Osteocyte (in vitro differentiated cells): ENCODE results near the gene ENTPD5. TPM values are rescaled to one million over a fixed set of nuclear protein-coding genes. Genes with fewer than 3 reads are reported as not detected.

Source experiments
- DNase-seq: peaks from one replicate; pipeline ENCODE4 v3.0.0; 2021; ENCODE audit warnings: mixed read lengths; ENCODE audit not compliant: unreplicated experiment; ENCODE audit errors: extremely low spot score
- H3K27ac Mint-ChIP-seq: one replicate; pipeline ENCODE4 v1.8.0; 2021; ENCODE audit warnings: mild to moderate bottlenecking, mixed read lengths; ENCODE audit not compliant: unreplicated experiment
- H3K27me3 Mint-ChIP-seq: one replicate; pipeline ENCODE4 v1.8.0; 2021; ENCODE audit warnings: mixed read lengths; ENCODE audit not compliant: unreplicated experiment
- H3K36me3 Mint-ChIP-seq: one replicate; pipeline ENCODE4 v1.8.0; 2021; ENCODE audit warnings: mixed read lengths; ENCODE audit not compliant: unreplicated experiment
- H3K4me1 Mint-ChIP-seq: one replicate; pipeline ENCODE4 v1.8.0; 2021; ENCODE audit warnings: mixed read lengths; ENCODE audit not compliant: unreplicated experiment
- H3K4me3 Mint-ChIP-seq: one replicate; pipeline ENCODE4 v1.8.0; 2021; ENCODE audit warnings: mild to moderate bottlenecking, moderate library complexity, mixed read lengths; ENCODE audit not compliant: unreplicated experiment
- H3K9me3 Mint-ChIP-seq: one replicate; pipeline ENCODE4 v1.8.0; 2021; ENCODE audit warnings: mixed read lengths; ENCODE audit not compliant: unreplicated experiment
- total RNA-seq: library from RNA; stranded (reverse); gene quantifications from 2 replicates; pipeline ENCODE4 v1.2.1, GENCODE V29; 2021
- TF ChIP-seq, protein P1 (sequence below): fragments of 200-600 bp; sonication (generic); IDR thresholded peaks from 2 replicates; pipeline ENCODE4 v1.5.0; 2021; ENCODE audit warnings: antibody characterized with exemption, mild to moderate bottlenecking, moderate library complexity

The ENTPD5 gene
- total RNA-seq, 1 donor from 2014 or later = 17.0 TPM

DNA sequence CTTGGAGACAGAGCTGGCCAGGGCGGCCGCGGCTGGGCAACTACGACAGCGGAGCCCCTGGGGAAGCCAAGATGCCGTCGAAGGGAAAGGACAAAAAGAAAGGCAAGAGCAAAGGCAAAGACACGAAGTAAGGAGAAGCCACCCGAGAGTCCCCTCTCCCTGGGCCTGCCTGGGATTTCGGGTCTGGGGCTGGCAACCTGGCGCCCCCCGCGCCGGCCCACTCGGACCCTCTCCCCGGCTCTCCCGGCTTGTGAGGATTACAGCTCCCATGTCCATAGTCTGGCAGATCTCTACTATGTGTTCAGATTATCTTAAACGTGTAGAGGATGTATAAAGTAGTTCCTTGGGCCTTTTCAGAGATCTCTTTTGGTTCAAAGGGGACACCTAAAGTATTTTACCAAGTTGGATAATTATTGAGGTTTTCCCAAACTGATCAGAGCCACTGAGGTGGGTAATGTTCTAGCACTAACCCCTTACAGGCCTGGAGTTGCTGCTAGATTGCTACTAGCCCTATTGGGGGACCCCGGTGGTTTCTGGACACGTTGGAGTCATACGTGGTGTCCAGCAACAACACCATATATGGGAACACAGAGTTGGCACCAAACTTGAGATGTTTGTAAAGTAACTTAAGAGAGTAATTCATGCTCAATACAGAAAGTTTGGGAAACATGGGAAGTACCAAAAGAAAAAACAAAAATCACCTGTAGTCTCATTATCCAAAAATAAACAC lies 485 bp upstream of the ENTPD5 start:
- H3K9me3 Mint-ChIP-seq = no peaks in the 10 kb centered on the region
- no peaks in the 10 kb centered on the region for H3K27me3 Mint-ChIP-seq
- peak overlapping the region; percentile 99 for H3K27ac Mint-ChIP-seq
- TF ChIP-seq, protein P1, sequence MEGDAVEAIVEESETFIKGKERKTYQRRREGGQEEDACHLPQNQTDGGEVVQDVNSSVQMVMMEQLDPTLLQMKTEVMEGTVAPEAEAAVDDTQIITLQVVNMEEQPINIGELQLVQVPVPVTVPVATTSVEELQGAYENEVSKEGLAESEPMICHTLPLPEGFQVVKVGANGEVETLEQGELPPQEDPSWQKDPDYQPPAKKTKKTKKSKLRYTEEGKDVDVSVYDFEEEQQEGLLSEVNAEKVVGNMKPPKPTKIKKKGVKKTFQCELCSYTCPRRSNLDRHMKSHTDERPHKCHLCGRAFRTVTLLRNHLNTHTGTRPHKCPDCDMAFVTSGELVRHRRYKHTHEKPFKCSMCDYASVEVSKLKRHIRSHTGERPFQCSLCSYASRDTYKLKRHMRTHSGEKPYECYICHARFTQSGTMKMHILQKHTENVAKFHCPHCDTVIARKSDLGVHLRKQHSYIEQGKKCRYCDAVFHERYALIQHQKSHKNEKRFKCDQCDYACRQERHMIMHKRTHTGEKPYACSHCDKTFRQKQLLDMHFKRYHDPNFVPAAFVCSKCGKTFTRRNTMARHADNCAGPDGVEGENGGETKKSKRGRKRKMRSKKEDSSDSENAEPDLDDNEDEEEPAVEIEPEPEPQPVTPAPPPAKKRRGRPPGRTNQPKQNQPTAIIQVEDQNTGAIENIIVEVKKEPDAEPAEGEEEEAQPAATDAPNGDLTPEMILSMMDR = no peak
- DNase-seq = no peak
- peak overlapping the region; percentile 97 for H3K4me3 Mint-ChIP-seq
- H3K36me3 Mint-ChIP-seq = no peaks in the 10 kb centered on the region
- peaks cover 19% of the 10 kb centered on the region for H3K4me1 Mint-ChIP-seq

DNA sequence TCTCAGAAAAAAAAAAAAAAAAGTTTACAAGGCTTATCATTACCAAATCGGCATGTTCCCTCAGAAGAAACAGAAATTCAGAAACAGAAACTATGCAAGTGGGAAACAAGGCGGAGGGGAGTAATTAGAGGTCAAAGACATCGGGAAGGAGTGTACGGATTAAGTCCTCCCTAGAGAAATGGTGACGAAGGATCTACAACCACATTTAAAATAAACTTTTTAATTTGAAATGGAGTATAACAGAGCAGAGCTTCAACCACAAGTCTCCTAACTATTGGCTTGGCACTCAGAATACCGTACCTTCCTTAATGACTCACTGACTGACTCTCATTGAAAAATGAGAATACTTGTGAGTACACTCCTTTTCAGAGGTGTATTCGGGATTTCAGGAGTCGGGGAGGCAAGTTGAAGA lies 908 bp downstream of the ENTPD5 start:
- peak overlapping the region; percentile 97 for H3K4me3 Mint-ChIP-seq
- DNase-seq = no peak
- peaks cover 9% of the 10 kb centered on the region for H3K36me3 Mint-ChIP-seq
- peaks cover 19% of the 10 kb centered on the region for H3K4me1 Mint-ChIP-seq
- H3K27ac Mint-ChIP-seq = peak overlapping the region; percentile 95
- no peaks in the 10 kb centered on the region for H3K9me3 Mint-ChIP-seq
- TF ChIP-seq, protein P1 = no peak
- H3K27me3 Mint-ChIP-seq = no peaks in the 10 kb centered on the region

DNA sequence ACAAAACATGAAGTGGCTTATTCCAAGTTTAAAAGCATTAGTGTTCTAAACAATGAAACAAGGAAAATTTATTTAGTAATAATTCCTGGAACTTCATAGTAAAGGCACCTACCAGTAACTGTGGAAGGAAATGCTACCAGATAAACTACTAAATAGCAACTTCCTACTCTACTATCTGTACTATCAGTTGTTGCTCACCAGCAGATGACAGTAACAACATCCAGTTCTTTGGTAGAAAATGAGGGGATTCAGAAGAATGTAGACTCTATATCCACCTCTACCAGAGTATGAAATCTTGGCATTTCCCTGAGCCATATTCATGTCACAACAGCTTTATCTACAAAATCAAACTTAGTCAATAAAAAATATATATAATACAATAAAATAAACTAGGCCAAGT lies 3.1 kb downstream of the ENTPD5 start:
- H3K27me3 Mint-ChIP-seq = no peaks in the 10 kb centered on the region
- H3K9me3 Mint-ChIP-seq = no peaks in the 10 kb centered on the region
- no peak overlapping the region for H3K27ac Mint-ChIP-seq
- no peak overlapping the region for H3K4me3 Mint-ChIP-seq
- H3K36me3 Mint-ChIP-seq = peaks cover 13% of the 10 kb centered on the region
- H3K4me1 Mint-ChIP-seq = peaks cover 19% of the 10 kb centered on the region
- DNase-seq = no peak
- TF ChIP-seq, protein P1 = no peak

DNA sequence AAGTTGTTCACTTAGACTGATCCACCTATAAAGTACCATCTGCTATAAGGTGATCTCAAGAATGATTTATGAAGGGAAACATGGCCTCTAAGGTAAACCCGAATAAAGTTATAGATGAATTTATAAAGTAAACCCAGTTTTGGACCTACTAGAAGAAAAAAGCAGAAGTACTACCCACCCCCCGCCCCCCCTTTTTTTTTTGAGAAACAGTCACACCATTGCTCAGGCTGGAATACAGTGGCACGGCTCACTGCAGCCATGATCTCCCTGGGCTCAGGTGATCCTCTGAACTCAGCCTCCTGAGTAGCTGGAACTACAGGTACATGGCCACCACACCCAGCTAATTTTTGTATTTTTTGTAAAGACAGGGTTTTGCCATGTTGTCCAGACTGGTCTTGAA lies 3.9 kb downstream of the ENTPD5 start:
- Mint-ChIP-seq H3K4me3 (no peak overlapping the region), H3K27ac (no peak overlapping the region), H3K9me3 (no peaks in the 10 kb centered on the region), H3K27me3 (no peaks in the 10 kb centered on the region), H3K36me3 (peaks cover 18% of the 10 kb centered on the region), H3K4me1 (peaks cover 14% of the 10 kb centered on the region)
- TF ChIP-seq, protein P1 = no peak
- DNase-seq = no peak

DNA sequence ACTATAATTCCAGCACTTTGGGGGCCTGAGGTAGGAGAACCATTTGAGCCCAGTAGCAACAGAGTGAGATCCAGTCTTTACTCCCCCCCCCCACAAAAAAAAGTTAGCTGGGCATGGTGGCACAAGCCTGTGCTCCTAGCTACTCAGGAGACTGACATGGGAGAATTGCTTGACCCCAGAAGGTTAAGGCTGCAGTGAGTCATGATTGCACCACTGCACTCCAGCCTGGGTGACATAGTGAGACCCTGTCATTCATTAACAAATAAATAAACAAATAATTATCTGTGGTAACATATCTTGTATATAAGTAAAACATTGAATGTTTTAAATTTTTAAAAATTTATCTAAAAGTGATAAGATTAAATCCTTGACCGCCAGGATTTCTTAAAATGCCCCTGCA lies 4.8 kb downstream of the ENTPD5 start:
- H3K4me1 Mint-ChIP-seq = peaks cover 8% of the 10 kb centered on the region
- no peak for DNase-seq
- no peak overlapping the region for H3K4me3 Mint-ChIP-seq
- no peak overlapping the region for H3K27ac Mint-ChIP-seq
- H3K9me3 Mint-ChIP-seq = no peaks in the 10 kb centered on the region
- no peaks in the 10 kb centered on the region for H3K27me3 Mint-ChIP-seq
- TF ChIP-seq, protein P1 = no peak
- peaks cover 21% of the 10 kb centered on the region for H3K36me3 Mint-ChIP-seq
